SK-N-SH (cell line): Measurements from ENCODE around the gene BEST1. TPM values are rescaled to one million over a fixed set of nuclear protein-coding genes. Genes with fewer than 3 reads are reported as not detected.

Experiments
- CTCF ChIA-PET: fragments of 300-600, 350-600 bp; formaldehyde crosslinking; extraction: SDS; loops from one replicate; lab custom pipeline; 2021; lab: Yijun Ruan, JAX
- POLR2A ChIA-PET: fragments of 350-600 bp; sonication (Branson Sonifier 250); formaldehyde crosslinking; extraction: SDS; loops from one replicate; lab custom pipeline; 2020; ENCODE audit warnings: antibody characterized with exemption, inconsistent platforms; lab: Yijun Ruan, JAX
- DNase-seq: peaks from one replicate; pipeline ENCODE4 v3.0.0; 2012
- H2AFZ ChIP-seq: fragments of 200-600 bp; sonication (generic); 2 replicates; pipeline ENCODE4 v1.8.1; 2016; ENCODE audit warnings: antibody characterized with exemption, mild to moderate bottlenecking, low read depth
- H3F3A ChIP-seq: fragments of 200-600 bp; sonication (generic); replicated peaks from 2 replicates; pipeline ENCODE3; 2016; ENCODE audit warnings: antibody characterized with exemption, mild to moderate bottlenecking; ENCODE audit not compliant: insufficient read depth
- H3K27ac ChIP-seq, 2 experiments: fragments of 200-500 bp in 1 of 2; fragments of 200-600 bp in 1 of 2; sonication (Bioruptor generic) in 1 of 2; sonication (generic), shearing (Covaris generic) in 1 of 2; 2 replicates each; pipeline versions ENCODE4 v1.5.1 to v1.6.1; 2014 to 2016; ENCODE audit warnings: low read depth in 2 of 2, inconsistent platforms in 1 of 2, low read length in 1 of 2, mild to moderate bottlenecking in 1 of 2, mixed read lengths in 1 of 2
- H3K27me3 ChIP-seq: fragments of 200-600 bp; sonication (generic), shearing (Covaris generic); 2 replicates; pipeline ENCODE4 v1.6.1; 2016; ENCODE audit warnings: mixed run types; ENCODE audit not compliant: insufficient read depth
- H3K36me3 ChIP-seq, 2 experiments: fragments of 200-500 bp in 1 of 2; fragments of 200-600 bp in 1 of 2; sonication (Bioruptor generic) in 1 of 2; sonication (generic) in 1 of 2; replicated peaks in 1 of 2; 2 replicates each; pipeline versions ENCODE3 to v1.5.1; 2014 to 2016; ENCODE audit warnings: low read length in 1 of 2, mild to moderate bottlenecking in 1 of 2; ENCODE audit not compliant: insufficient read depth in 2 of 2, control insufficient read depth in 1 of 2
- H3K4me1 ChIP-seq, 2 experiments: fragments of 200-500 bp in 1 of 2; fragments of 200-600 bp in 1 of 2; sonication (Bioruptor generic) in 1 of 2; sonication (generic), shearing (Covaris generic) in 1 of 2; 2 replicates each; pipeline versions ENCODE4 v1.5.1 to v1.6.1; 2014 to 2016; ENCODE audit warnings: low read depth in 1 of 2, low read length in 1 of 2, mixed run types in 1 of 2; ENCODE audit not compliant: insufficient read depth in 2 of 2, control insufficient read depth in 1 of 2
- H3K4me2 ChIP-seq: fragments of 200-600 bp; sonication (generic), shearing (Covaris generic); 2 replicates; pipeline ENCODE4 v1.6.1; 2017; ENCODE audit warnings: mixed run types
- H3K4me3 ChIP-seq, 2 experiments: fragments of 200-500 bp in 1 of 2; fragments of 200-600 bp in 1 of 2; sonication (Bioruptor generic) in 1 of 2; sonication (generic), shearing (Covaris generic) in 1 of 2; 2 replicates each; pipeline versions ENCODE4 v1.5.1 to v1.8.1; 2014 to 2016; ENCODE audit warnings: low read depth in 2 of 2, inconsistent platforms in 1 of 2, low read length in 1 of 2, mild to moderate bottlenecking in 1 of 2, mixed read lengths in 1 of 2, moderate library complexity in 1 of 2
- H3K79me2 ChIP-seq: fragments of 200-600 bp; sonication (generic); 2 replicates; pipeline ENCODE4 v1.8.1; 2017; ENCODE audit warnings: mild to moderate bottlenecking; ENCODE audit not compliant: insufficient read depth
- H3K9ac ChIP-seq: fragments of 200-600 bp; sonication (generic); 2 replicates; pipeline ENCODE4 v1.6.1; 2017; ENCODE audit warnings: mixed run types
- H3K9me2 ChIP-seq: fragments of 200-600 bp; sonication (generic); 2 replicates; pipeline ENCODE4 v1.6.1; 2017; ENCODE audit warnings: mixed run types
- H3K9me3 ChIP-seq: fragments of 200-600 bp; sonication (generic); 2 replicates; pipeline ENCODE4 v1.6.1; 2017; ENCODE audit warnings: mixed run types, mild to moderate bottlenecking, moderate library complexity
- H4K20me1 ChIP-seq: fragments of 200-600 bp; sonication (generic); 2 replicates; pipeline ENCODE4 v1.6.1; 2017; ENCODE audit warnings: mild to moderate bottlenecking, mixed run types; ENCODE audit not compliant: insufficient read depth
- CTCF ChIP-seq: fragments of 200-600 bp; sonication (generic); IDR thresholded peaks from 2 replicates; pipeline ENCODE4 v1.6.1; 2017; ENCODE audit warnings: antibody characterized with exemption, mild to moderate bottlenecking, moderate library complexity
- FOXJ3 ChIP-seq: sonication (generic); formaldehyde crosslinking; IDR thresholded peaks from 2 replicates; pipeline ENCODE4 v1.5.1; 2020; ENCODE audit warnings: mild to moderate bottlenecking, missing genetic modification reagents
- GATA2 ChIP-seq: sonication (generic); formaldehyde crosslinking; IDR thresholded peaks from 2 replicates; pipeline ENCODE4 v1.5.0; 2020; ENCODE audit warnings: mild to moderate bottlenecking, missing genetic modification reagents
- MXI1 ChIP-seq: IDR thresholded peaks from 2 replicates; pipeline ENCODE4 v1.6.1; 2012; ENCODE audit warnings: mild to moderate bottlenecking, low read depth, low read length, improper control_type of control experiment
- RAD21 ChIP-seq: IDR thresholded peaks from 2 replicates; pipeline ENCODE4 v1.6.1; 2012; ENCODE audit warnings: mild to moderate bottlenecking, low read length
- REST ChIP-seq: IDR thresholded peaks from 2 replicates; pipeline ENCODE4 v1.6.1; 2012; ENCODE audit warnings: mild to moderate bottlenecking, low read depth, low read length, moderate library complexity
- SIN3A ChIP-seq: IDR thresholded peaks from 2 replicates; pipeline ENCODE4 v1.6.1; 2012; ENCODE audit warnings: low read depth, mild to moderate bottlenecking, low read length, moderate library complexity, borderline replicate concordance
- TAF1 ChIP-seq: IDR thresholded peaks from 2 replicates; pipeline ENCODE4 v1.6.1; 2012; ENCODE audit warnings: low read depth, mild to moderate bottlenecking, low read length, moderate library complexity, borderline replicate concordance
- TCF12 ChIP-seq: IDR thresholded peaks from 2 replicates; pipeline ENCODE4 v1.4.0; 2012
- TEAD4 ChIP-seq: IDR thresholded peaks from 2 replicates; pipeline ENCODE4 v1.4.0; 2012; ENCODE audit warnings: mild to moderate bottlenecking, borderline replicate concordance; ENCODE audit not compliant: insufficient read depth
- USF2 ChIP-seq: fragments of 150-350 bp; IDR thresholded peaks from 2 replicates; pipeline ENCODE4 v1.6.1; 2017; ENCODE audit warnings: antibody characterized with exemption, low read length, low read depth, borderline replicate concordance
- YY1 ChIP-seq: IDR thresholded peaks from 2 replicates; pipeline ENCODE4 v1.4.0; 2012; ENCODE audit warnings: low read depth, mild to moderate bottlenecking
- WGBS: methylation state at CpG from one replicate; pipeline ENCODE4 v1.1.6; 2017; ENCODE audit warnings: low lambda C conversion rate; 5-methylcytosine and 5-hydroxymethylcytosine counted together
- polyA plus RNA-seq, 3 experiments: library from polyadenylated mRNA; depleted of rRNA; stranded (reverse); fragments of >200 nt; gene quantifications; 2 replicates each; pipeline ENCODE4 v1.2.3, GENCODE V29; 2012

Gene BEST1
- polyA plus RNA-seq, 1 of the 3 experiments (the other 2 are of a cell fraction): 0.30 TPM

GRCh38 chr11:61983419-61983818, 33.3 kb downstream of the BEST1 start:
- no peaks in the 10 kb centered on the region for H3K79me2 ChIP-seq
- no CpG with 5 or more reads among the region's 1 CpG for WGBS
- no peaks in the 10 kb centered on the region for H4K20me1 ChIP-seq
- no peaks in the 10 kb centered on the region for H3K27me3 ChIP-seq
- H3K27ac ChIP-seq: no peak overlapping the region
- TF ChIP-seq TAF1: no peak
- TF ChIP-seq GATA2 (CRISPR knock-in tag): no peak
- no peak for TF ChIP-seq MXI1
- no peak for TF ChIP-seq YY1
- TF ChIP-seq TEAD4: no peak
- TF ChIP-seq FOXJ3 (CRISPR knock-in tag): no peak
- TF ChIP-seq RAD21: no peak
- no peak for TF ChIP-seq USF2
- no peak for TF ChIP-seq TCF12
- no peak for TF ChIP-seq SIN3A
- no peak for TF ChIP-seq CTCF
- TF ChIP-seq REST: no peak
- H3K9me2 ChIP-seq: no peaks in the 10 kb centered on the region
- peaks cover 7 to 12% of the 10 kb centered on the region in 2 experiments; a peak in 3 of 4 replicates for H3K4me1 ChIP-seq
- no peaks in the 10 kb centered on the region for H3K9me3 ChIP-seq
- DNase-seq: no peak
- H3F3A ChIP-seq: no peaks in the 10 kb centered on the region
- POLR2A ChIA-PET: interaction anchor here (0.9 kb wide), 1 partner anchor 16 kb away, joined by 6 read pairs; the partner anchor contains the start of gene FTH1
- no peak overlapping the region for H3K4me2 ChIP-seq
- H2AFZ ChIP-seq: no peak overlapping the region
- H3K36me3 ChIP-seq: no peaks in the 10 kb centered on the region
- CTCF ChIA-PET: interaction anchor here (3.8 kb wide), 1 partner anchor 85 kb away, joined by 15 read pairs; no protein-coding TSS in a partner anchor
- H3K9ac ChIP-seq: no peak overlapping the region
- H3K4me3 ChIP-seq: no peak overlapping the region
